COLO668 (cell line): ENCODE data around the gene NACC1.
"Not testable (repeated sequence)": the region's sequence is repeated elsewhere in the genome, so short reads cannot be mapped to it uniquely, and the experiment has no call there.

Source experiments
- DNase-seq: peaks from one replicate; lab custom pipeline; 2025; ENCODE audit not compliant: unreplicated experiment; lab: John Stamatoyannopoulos, UW

Gene NACC1

GRCh38 chr19:13138171-13138915, 20.3 kb downstream of the NACC1 start:
- no peak for DNase-seq

- no peak for DNase-seq
Measured at GRCh38 chr19:13138916-13139198, 20.8 kb downstream of the NACC1 start.

- no peak for DNase-seq
Measured at GRCh38 chr19:13139633-13140311, 21.7 kb downstream of the NACC1 start.

GRCh38 chr19:13146763-13147563, 28.9 kb downstream of the NACC1 start:
- no peak for DNase-seq

- not testable (repeated sequence) for DNase-seq
Measured at GRCh38 chr19:13149173-13149627, 31.1 kb downstream of the NACC1 start.

GRCh38 chr19:13149628-13150186, 31.6 kb downstream of the NACC1 start:
- peak; percentile 66 for DNase-seq

DNA sequence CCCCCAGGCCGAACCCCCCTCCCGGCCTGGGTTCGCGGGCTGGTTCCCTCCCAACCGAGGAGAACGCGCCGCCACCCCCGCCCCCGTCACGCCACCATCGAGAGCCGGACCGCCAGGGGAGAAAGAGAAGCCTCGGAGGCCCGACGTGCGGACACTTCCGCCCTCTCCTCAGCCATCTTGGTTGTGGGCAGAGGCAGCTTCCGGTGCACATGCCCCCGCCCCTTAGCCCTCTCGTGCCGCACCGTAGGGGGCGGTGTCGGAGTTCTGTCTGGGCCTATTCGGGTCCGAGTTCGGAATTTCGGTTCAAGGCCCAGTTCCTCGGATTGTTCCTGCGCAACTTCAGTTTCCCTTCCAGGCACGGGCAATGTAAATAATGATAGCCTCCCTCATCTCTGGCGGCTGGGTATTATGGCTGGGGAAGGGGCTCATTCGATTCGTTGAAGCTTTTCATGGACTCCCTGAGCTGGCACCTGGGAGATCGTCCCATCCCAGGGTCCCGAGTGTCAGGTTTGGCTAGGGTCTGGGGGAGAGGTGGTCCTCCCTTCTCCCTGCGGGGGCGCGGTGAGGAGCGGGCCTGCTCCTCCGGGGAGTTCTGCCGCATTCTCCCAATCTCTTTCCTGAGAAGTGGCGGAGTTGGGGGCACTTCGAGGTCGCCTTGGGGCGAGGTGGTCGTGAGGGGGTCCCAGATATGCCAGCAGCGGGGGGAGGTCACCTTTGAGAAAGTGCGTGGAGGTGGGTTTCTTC, 32.3 kb downstream of the NACC1 start, which contains the start of the genes IER2 and STX10:
Gene IER2, plus strand, starts transcription at position 225 of the 744 bp plus-strand sequence. CDS start 2,776 bp downstream, outside the sequence.
Gene STX10, minus strand, starts transcription at position 189 of the 744 bp plus-strand sequence. CDS start 202 bp downstream, outside the sequence.
- DNase-seq: peak; percentile 92

- no peak for DNase-seq
Measured at GRCh38 chr19:13150931-13151604, 33.0 kb downstream of the NACC1 start.

- peak; percentile 96 for DNase-seq
Measured at GRCh38 chr19:13151605-13152355, 33.7 kb downstream of the NACC1 start.

- DNase-seq: no peak
Measured at GRCh38 chr19:13152356-13152973, 34.4 kb downstream of the NACC1 start.

GRCh38 chr19:13152974-13153568, 35.0 kb downstream of the NACC1 start:
- DNase-seq: peak; percentile 93

GRCh38 chr19:13153569-13154240, 35.6 kb downstream of the NACC1 start:
- peak; percentile 70 for DNase-seq

DNA sequence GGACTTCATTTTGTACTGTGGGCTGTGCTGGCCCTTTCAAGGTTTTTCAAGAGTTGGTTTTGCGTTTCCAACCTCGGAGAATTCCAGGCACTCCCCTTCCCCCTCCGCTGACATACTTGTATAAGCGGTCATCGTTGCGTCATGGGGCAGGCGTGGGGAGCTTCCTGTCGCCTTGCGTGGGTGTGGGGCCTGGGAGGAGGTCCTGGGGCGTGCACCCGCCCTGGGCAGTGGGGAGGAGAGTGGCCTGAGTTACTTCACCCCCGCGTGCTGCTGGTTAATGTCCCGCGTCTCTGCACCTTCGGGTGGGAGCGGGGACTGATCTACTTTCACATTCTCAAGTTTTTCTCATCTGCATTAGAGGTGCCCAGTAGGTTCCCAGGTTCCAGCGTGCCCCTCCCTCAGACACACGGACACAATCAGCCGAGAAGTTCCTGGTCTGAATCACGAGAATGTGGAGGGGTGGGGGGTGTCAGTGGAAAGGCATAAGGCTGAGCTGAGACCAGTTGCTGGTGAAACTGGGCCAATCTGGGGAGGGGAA, 36.2 kb downstream of the NACC1 start:
- peak; percentile 84 for DNase-seq

- DNase-seq: peak; percentile 95
Measured at GRCh38 chr19:13154911-13155471, 36.9 kb downstream of the NACC1 start.

- peak; percentile 85 for DNase-seq
Measured at GRCh38 chr19:13155472-13156359, 37.7 kb downstream of the NACC1 start.

- DNase-seq: no peak
Measured at GRCh38 chr19:13159713-13160112, 41.6 kb downstream of the NACC1 start.
